IMR-90 (cell line): ENCODE measurements around the gene MEIS2. TPM values are rescaled to one million over a fixed set of nuclear protein-coding genes. Genes with fewer than 3 reads are reported as not detected.

ENCODE experiments used
- ATAC-seq: fragments of 200-7000 bp; cut with Tn5 transposase; 2 replicates; pipeline ENCODE4 v1.9.1; 2020; ENCODE audit warnings: low read depth, mild to moderate bottlenecking, moderate library complexity
- BruUV-seq: library from RNA; stranded (reverse); fragments of 400-500 nt; replicated peaks from 2 replicates; lab custom pipeline; 2021; lab: Mats Ljungman, UMichigan
- CTCF ChIA-PET: fragments of 300-600 bp; formaldehyde crosslinking; extraction: SDS; loops from one replicate; lab custom pipeline; 2021; ENCODE audit warnings: antibody characterized with exemption; lab: Yijun Ruan, JAX
- POLR2A ChIA-PET: fragments of 300-600 bp; sonication (Branson Sonifier 250); formaldehyde crosslinking; loops from one replicate; lab custom pipeline; 2022; ENCODE audit warnings: antibody characterized with exemption; ENCODE audit not compliant: unreplicated experiment; lab: Charles Lee
- DNase-seq: peaks from one replicate; pipeline ENCODE4 v3.0.0; 2013
- H2AFZ ChIP-seq: replicated peaks from 2 replicates; pipeline ENCODE3; 2013; ENCODE audit warnings: low read length, mild to moderate bottlenecking; ENCODE audit not compliant: poor library complexity
- H2AK5ac ChIP-seq: 2 replicates; pipeline ENCODE4 v1.6.1; 2013; ENCODE audit warnings: low read depth, low read length, inconsistent platforms
- H2AK9ac ChIP-seq: replicated peaks from 2 replicates; pipeline ENCODE3; 2013; ENCODE audit warnings: mild to moderate bottlenecking, low read depth, low read length, moderate library complexity; ENCODE audit not compliant: poor library complexity
- H2BK120ac ChIP-seq: 2 replicates; pipeline ENCODE4 v1.6.1; 2013; ENCODE audit warnings: low read depth, low read length, inconsistent platforms
- H2BK15ac ChIP-seq: 3 replicates; pipeline ENCODE4 v1.6.1; 2013; ENCODE audit warnings: low read depth, low read length, inconsistent platforms
- H2BK20ac ChIP-seq: 2 replicates; pipeline ENCODE4 v1.6.1; 2013; ENCODE audit warnings: low read depth, mild to moderate bottlenecking, inconsistent platforms, low read length, moderate library complexity
- H2BK5ac ChIP-seq: 2 replicates; pipeline ENCODE4 v1.6.1; 2013; ENCODE audit warnings: mild to moderate bottlenecking, low read depth, low read length, inconsistent platforms; ENCODE audit not compliant: poor library complexity, severe bottlenecking
- H3K14ac ChIP-seq: replicated peaks from 2 replicates; pipeline ENCODE4 v1.6.1; 2013; ENCODE audit warnings: low read depth, low read length, inconsistent platforms
- H3K18ac ChIP-seq: 2 replicates; pipeline ENCODE4 v1.6.1; 2013; ENCODE audit warnings: low read depth, low read length, control low read depth
- H3K23ac ChIP-seq: 2 replicates; pipeline ENCODE4 v1.6.1; 2013; ENCODE audit warnings: low read depth, low read length, inconsistent platforms
- H3K27ac ChIP-seq: 2 replicates; pipeline ENCODE4 v1.5.1; 2013; ENCODE audit warnings: mild to moderate bottlenecking, control low read depth, low read length; ENCODE audit not compliant: insufficient read depth
- H3K27me3 ChIP-seq: 2 replicates; pipeline ENCODE4 v1.6.1; 2013; ENCODE audit warnings: low read length; ENCODE audit not compliant: control insufficient read depth, insufficient read depth
- H3K36me3 ChIP-seq: 2 replicates; pipeline ENCODE4 v1.6.1; 2013; ENCODE audit warnings: low read length, mixed read lengths; ENCODE audit not compliant: control insufficient read depth, insufficient read depth
- H3K4ac ChIP-seq: 2 replicates; pipeline ENCODE4 v1.6.1; 2013; ENCODE audit warnings: low read depth, low read length, inconsistent platforms
- H3K4me1 ChIP-seq: 2 replicates; pipeline ENCODE4 v1.6.1; 2013; ENCODE audit warnings: low read length, mixed read lengths; ENCODE audit not compliant: control insufficient read depth, insufficient read depth
- H3K4me2 ChIP-seq: 2 replicates; pipeline ENCODE4 v1.6.1; 2013; ENCODE audit warnings: low read depth, mild to moderate bottlenecking, control low read depth, low read length, moderate library complexity
- H3K4me3 ChIP-seq: 2 replicates; pipeline ENCODE4 v1.5.1; 2013; ENCODE audit warnings: low read depth, mild to moderate bottlenecking, control low read depth, low read length, moderate library complexity; ENCODE audit not compliant: insufficient read depth
- H3K56ac ChIP-seq: 2 replicates; pipeline ENCODE4 v1.6.1; 2013; ENCODE audit warnings: low read length, inconsistent platforms; ENCODE audit not compliant: insufficient read depth; ENCODE audit errors: extremely low read depth
- H3K79me1 ChIP-seq, 2 experiments: 2 replicates each; pipeline ENCODE4 v1.6.1; 2013; ENCODE audit warnings: low read length in 2 of 2, inconsistent platforms in 1 of 2, low read depth in 1 of 2
- H3K9ac ChIP-seq: 2 replicates; pipeline ENCODE4 v1.6.1; 2013; ENCODE audit warnings: low read depth, low read length, control low read depth
- H3K9me1 ChIP-seq: 2 replicates; pipeline ENCODE4 v1.6.1; 2013; ENCODE audit warnings: low read length, inconsistent platforms; ENCODE audit not compliant: insufficient read depth
- H3K9me3 ChIP-seq: 2 replicates; pipeline ENCODE4 v1.6.1; 2013; ENCODE audit warnings: low read length; ENCODE audit not compliant: control insufficient read depth, insufficient read depth
- H4K20me1 ChIP-seq: 2 replicates; pipeline ENCODE4 v1.6.1; 2013; ENCODE audit warnings: low read length, inconsistent platforms; ENCODE audit not compliant: insufficient read depth
- H4K5ac ChIP-seq: 2 replicates; pipeline ENCODE4 v1.6.1; 2013; ENCODE audit warnings: mild to moderate bottlenecking, low read depth, low read length, control low read depth
- H4K8ac ChIP-seq, 2 experiments: 2 replicates each; pipeline ENCODE4 v1.6.1; 2013; ENCODE audit warnings: low read depth in 2 of 2, low read length in 2 of 2, control low read depth in 1 of 2, inconsistent platforms in 1 of 2
- H4K91ac ChIP-seq: 2 replicates; pipeline ENCODE4 v1.6.1; 2013; ENCODE audit warnings: low read depth, low read length, inconsistent platforms; ENCODE audit not compliant: insufficient read depth
- BHLHE40 ChIP-seq: fragments of 150-350 bp; IDR thresholded peaks from 2 replicates; pipeline ENCODE4 v1.6.1; 2016; ENCODE audit warnings: mild to moderate bottlenecking, low read depth, low read length
- CEBPB ChIP-seq: IDR thresholded peaks from 2 replicates; pipeline ENCODE4 v1.6.1; 2012; ENCODE audit warnings: low read depth, low read length, improper control_type of control experiment
- CHD1 ChIP-seq: IDR thresholded peaks from 2 replicates; pipeline ENCODE4 v1.6.1; 2012; ENCODE audit warnings: low read depth, low read length, improper control_type of control experiment
- FOS ChIP-seq: fragments of 150-350 bp; IDR thresholded peaks from 2 replicates; pipeline ENCODE4 v1.6.1; 2016; ENCODE audit warnings: low read depth, low read length
- MAFK ChIP-seq: IDR thresholded peaks from 2 replicates; pipeline ENCODE4 v1.6.1; 2012; ENCODE audit warnings: low read depth, low read length, improper control_type of control experiment
- MAZ ChIP-seq: IDR thresholded peaks from 2 replicates; pipeline ENCODE4 v1.6.1; 2012; ENCODE audit warnings: low read depth, mild to moderate bottlenecking, low read length, improper control_type of control experiment, moderate library complexity, borderline replicate concordance
- MXI1 ChIP-seq: IDR thresholded peaks from 2 replicates; pipeline ENCODE4 v1.6.1; 2012; ENCODE audit warnings: low read depth, mild to moderate bottlenecking, low read length, moderate library complexity, borderline replicate concordance
- NFE2L2 ChIP-seq: fragments of 150-350 bp; IDR thresholded peaks from 2 replicates; pipeline ENCODE4 v1.6.1; 2016; ENCODE audit warnings: low read depth, mild to moderate bottlenecking, low read length
- POLR2A ChIP-seq: IDR thresholded peaks from 2 replicates; pipeline ENCODE4 v1.6.1; 2012; ENCODE audit warnings: mild to moderate bottlenecking, low read depth, low read length
- RAD21 ChIP-seq: IDR thresholded peaks from 2 replicates; pipeline ENCODE4 v1.6.1; 2012; ENCODE audit warnings: low read length, improper control_type of control experiment
- RCOR1 ChIP-seq: IDR thresholded peaks from 2 replicates; pipeline ENCODE4 v1.6.1; 2012; ENCODE audit warnings: mild to moderate bottlenecking, low read length, improper control_type of control experiment; ENCODE audit not compliant: insufficient replicate concordance
- RFX5 ChIP-seq: IDR thresholded peaks from 2 replicates; pipeline ENCODE4 v1.8.0; 2012; ENCODE audit warnings: low read depth, mild to moderate bottlenecking, low read length, moderate library complexity
- SMC3 ChIP-seq: fragments of 150-350 bp; IDR thresholded peaks from 2 replicates; pipeline ENCODE4 v1.6.1; 2016; ENCODE audit warnings: low read depth, mild to moderate bottlenecking, antibody characterized with exemption, low read length, moderate library complexity
- WGBS, 2 experiments: methylation state at CpG; one replicate each; pipeline versions ENCODE4 v1.1.5 to v1.1.7; 2013; ENCODE audit warnings: missing lambda C conversion rate in 2 of 2; ENCODE audit not compliant: insufficient read length in 1 of 2; ENCODE audit errors: extremely low coverage in 2 of 2; 5-methylcytosine and 5-hydroxymethylcytosine counted together
- dilution Hi-C: fragments of 300-500 bp; cut with HindIII; formaldehyde crosslinking; loops from one replicate; pipeline ENCODE4 v1.14.3; 2018; ENCODE audit warnings: low sequenced_read_pairs; ENCODE audit not compliant: unreplicated experiment
- in situ Hi-C: fragments of 300-500 bp; cut with MboI; formaldehyde crosslinking; loops from 3 replicates; pipeline ENCODE4 v1.14.3; 2019; ENCODE audit warnings: low sequenced_read_pairs, inconsistent platforms, mixed read lengths
- intact Hi-C: fragments of 100-400 bp; cut with micrococcal nuclease; formaldehyde crosslinking; loops from 2 replicates; pipeline ENCODE4 v1.10.0; 2022
- polyA plus RNA-seq, 3 experiments: library from polyadenylated mRNA; depleted of rRNA; stranded (reverse); fragments of >200 nt; gene quantifications; 2 replicates each; pipeline ENCODE4 v1.2.3, GENCODE V29; 2012; ENCODE audit warnings: low replicate concordance in 1 of 3
- total RNA-seq: library from RNA; depleted of rRNA; stranded (reverse); fragments of >200 nt; gene quantifications from 2 replicates; pipeline ENCODE4 v1.2.3, GENCODE V29; 2012
- TF ChIP-seq, protein P1 (sequence below): fragments of 150-350 bp; IDR thresholded peaks from 2 replicates; pipeline ENCODE4 v1.6.1; 2016; ENCODE audit warnings: low read depth, mild to moderate bottlenecking, low read length, moderate library complexity, borderline replicate concordance
- TF ChIP-seq, protein P2 (sequence below): fragments of 150-350 bp; IDR thresholded peaks from 2 replicates; pipeline ENCODE4 v1.6.1; 2017; ENCODE audit warnings: mild to moderate bottlenecking, antibody characterized with exemption, low read length, low read depth
- TF ChIP-seq, protein P3 (sequence below): conservative IDR thresholded peaks from 2 replicates; pipeline ENCODE4 v1.5.1; 2012; ENCODE audit warnings: mild to moderate bottlenecking, low read depth, low read length, improper control_type of control experiment

The MEIS2 gene
- total and polyA plus RNA-seq, 2 of the 4 experiments (the other 2 are of a cell fraction) = 70.1 to 71.3 TPM

DNA sequence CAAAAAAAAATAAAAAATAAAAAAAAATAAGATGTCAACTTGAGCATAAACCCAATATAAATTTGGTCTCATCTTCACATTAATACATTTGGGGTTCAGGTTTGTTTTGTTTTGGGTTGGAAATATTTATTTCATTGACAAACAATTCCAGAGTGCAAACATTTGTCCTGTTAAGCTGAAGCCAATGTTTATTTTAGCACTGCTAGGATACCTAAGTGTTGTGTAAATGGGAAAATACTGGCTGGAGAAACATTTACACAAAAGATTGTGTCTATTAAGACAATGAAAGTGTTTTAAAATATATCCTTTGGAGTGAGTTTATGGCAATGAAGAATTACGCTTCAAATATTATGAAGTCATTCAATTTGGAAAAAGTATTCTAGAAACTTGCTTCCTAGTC lies 91.1 kb downstream of the MEIS2 start:
- Histone ChIP-seq H4K91ac (no peak overlapping the region), H3K27me3 (no peaks in the 10 kb centered on the region), H3K4me2 (no peak overlapping the region), H2AK5ac (no peak overlapping the region), H2AFZ (no peak overlapping the region), H3K4me3 (no peak overlapping the region), H4K8ac (no peak overlapping the region), H3K4me1 (no peaks in the 10 kb centered on the region), H2BK120ac (no peak overlapping the region), H3K56ac (no peak overlapping the region), H4K5ac (no peak overlapping the region), H3K9me1 (no peaks in the 10 kb centered on the region), H3K23ac (no peak overlapping the region), H2AK9ac (no peak overlapping the region), H3K14ac (no peak overlapping the region), H3K79me1 (peaks cover 18 to 28% of the 10 kb centered on the region in 2 experiments; a peak in 3 of 4 replicates), H3K4ac (no peak overlapping the region), H3K27ac (no peak overlapping the region), H2BK15ac (no peak overlapping the region), H3K9me3 (peaks cover 2% of the 10 kb centered on the region; the same call in 1 of the 2 replicates), H2BK5ac (no peak overlapping the region), H4K20me1 (peaks cover 14% of the 10 kb centered on the region; the same call in 1 of the 2 replicates), H2BK20ac (no peak overlapping the region), H3K36me3 (peaks cover 13% of the 10 kb centered on the region), H3K9ac (no peak overlapping the region), H3K18ac (no peak overlapping the region)
- CTCF ChIA-PET = no interaction called here
- no CpG with 5 or more reads among the region's 1 CpG for WGBS, 2 experiments
- no peak for TF ChIP-seq MXI1
- TF ChIP-seq, protein P1, sequence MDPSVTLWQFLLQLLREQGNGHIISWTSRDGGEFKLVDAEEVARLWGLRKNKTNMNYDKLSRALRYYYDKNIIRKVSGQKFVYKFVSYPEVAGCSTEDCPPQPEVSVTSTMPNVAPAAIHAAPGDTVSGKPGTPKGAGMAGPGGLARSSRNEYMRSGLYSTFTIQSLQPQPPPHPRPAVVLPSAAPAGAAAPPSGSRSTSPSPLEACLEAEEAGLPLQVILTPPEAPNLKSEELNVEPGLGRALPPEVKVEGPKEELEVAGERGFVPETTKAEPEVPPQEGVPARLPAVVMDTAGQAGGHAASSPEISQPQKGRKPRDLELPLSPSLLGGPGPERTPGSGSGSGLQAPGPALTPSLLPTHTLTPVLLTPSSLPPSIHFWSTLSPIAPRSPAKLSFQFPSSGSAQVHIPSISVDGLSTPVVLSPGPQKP = no peak
- no peak for TF ChIP-seq RAD21
- TF ChIP-seq BHLHE40 = no peak
- no peak for TF ChIP-seq CHD1
- no peak for TF ChIP-seq NFE2L2
- no peak for TF ChIP-seq MAFK
- TF ChIP-seq RCOR1 = no peak
- TF ChIP-seq SMC3 = no peak
- TF ChIP-seq MAZ = no peak
- TF ChIP-seq FOS = no peak
- TF ChIP-seq, protein P2, sequence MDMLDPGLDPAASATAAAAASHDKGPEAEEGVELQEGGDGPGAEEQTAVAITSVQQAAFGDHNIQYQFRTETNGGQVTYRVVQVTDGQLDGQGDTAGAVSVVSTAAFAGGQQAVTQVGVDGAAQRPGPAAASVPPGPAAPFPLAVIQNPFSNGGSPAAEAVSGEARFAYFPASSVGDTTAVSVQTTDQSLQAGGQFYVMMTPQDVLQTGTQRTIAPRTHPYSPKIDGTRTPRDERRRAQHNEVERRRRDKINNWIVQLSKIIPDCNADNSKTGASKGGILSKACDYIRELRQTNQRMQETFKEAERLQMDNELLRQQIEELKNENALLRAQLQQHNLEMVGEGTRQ = no peak
- TF ChIP-seq CEBPB = no peak
- TF ChIP-seq, protein P3, sequence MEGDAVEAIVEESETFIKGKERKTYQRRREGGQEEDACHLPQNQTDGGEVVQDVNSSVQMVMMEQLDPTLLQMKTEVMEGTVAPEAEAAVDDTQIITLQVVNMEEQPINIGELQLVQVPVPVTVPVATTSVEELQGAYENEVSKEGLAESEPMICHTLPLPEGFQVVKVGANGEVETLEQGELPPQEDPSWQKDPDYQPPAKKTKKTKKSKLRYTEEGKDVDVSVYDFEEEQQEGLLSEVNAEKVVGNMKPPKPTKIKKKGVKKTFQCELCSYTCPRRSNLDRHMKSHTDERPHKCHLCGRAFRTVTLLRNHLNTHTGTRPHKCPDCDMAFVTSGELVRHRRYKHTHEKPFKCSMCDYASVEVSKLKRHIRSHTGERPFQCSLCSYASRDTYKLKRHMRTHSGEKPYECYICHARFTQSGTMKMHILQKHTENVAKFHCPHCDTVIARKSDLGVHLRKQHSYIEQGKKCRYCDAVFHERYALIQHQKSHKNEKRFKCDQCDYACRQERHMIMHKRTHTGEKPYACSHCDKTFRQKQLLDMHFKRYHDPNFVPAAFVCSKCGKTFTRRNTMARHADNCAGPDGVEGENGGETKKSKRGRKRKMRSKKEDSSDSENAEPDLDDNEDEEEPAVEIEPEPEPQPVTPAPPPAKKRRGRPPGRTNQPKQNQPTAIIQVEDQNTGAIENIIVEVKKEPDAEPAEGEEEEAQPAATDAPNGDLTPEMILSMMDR = no peak
- TF ChIP-seq RFX5 = no peak
- no peak for TF ChIP-seq POLR2A
- POLR2A ChIA-PET = interaction anchor here (0.7 kb wide), 1 partner anchor 48 kb away, joined by 3 read pairs; no protein-coding TSS in a partner anchor
- intact Hi-C loops = no loop called here
- ATAC-seq (no peak), DNase-seq (no peak)
- dilution Hi-C loops = no loop called here
- no TSS peak for BruUV-seq
- in situ Hi-C loops = no loop called here
